Urinary bladder (tissue), 4 donors: Measurements from ENCODE around the gene STUM. TPM values are rescaled to one million over a fixed set of nuclear protein-coding genes. Genes with fewer than 3 reads are reported as not detected.

ENCODE experiments used
- DNase-seq: peaks from one replicate; pipeline ENCODE4 v3.0.0-alpha.2; 2015; ENCODE audit errors: extremely low spot score
- H3K27ac ChIP-seq: one replicate; pipeline ENCODE4 v1.5.1; 2013; ENCODE audit warnings: low read depth, mild to moderate bottlenecking, moderate library complexity
- H3K36me3 ChIP-seq: one replicate; pipeline ENCODE4 v1.6.1; 2013; ENCODE audit warnings: mild to moderate bottlenecking, moderate library complexity; ENCODE audit not compliant: insufficient read depth
- H3K4me1 ChIP-seq: one replicate; pipeline ENCODE4 v1.6.1; 2013; ENCODE audit warnings: mild to moderate bottlenecking, moderate library complexity; ENCODE audit not compliant: insufficient read depth
- H3K4me3 ChIP-seq: one replicate; pipeline ENCODE4 v1.5.1; 2013; ENCODE audit warnings: low read depth, low read length
- WGBS: extraction: QIAGEN DNeasy Blood & Tissue Kit; methylation state at CpG from one replicate; pipeline ENCODE4 v1.1.7; 2013; 5-methylcytosine and 5-hydroxymethylcytosine counted together
- polyA plus RNA-seq: library from polyadenylated mRNA; stranded (reverse); fragments of 200-250 nt; gene quantifications from one replicate; pipeline ENCODE4 v1.2.3, GENCODE V29; 2013
- total RNA-seq: library from RNA; depleted of rRNA; stranded (reverse); fragments of >200 nt; gene quantifications from one replicate; pipeline ENCODE4 v1.2.3, GENCODE V29; 2014
- donor health status: healthy with polysubstance abuse.
- donor health status: healthy.

The STUM gene
- total and polyA plus RNA-seq, 2 donors, result 2.5 to 18.8 TPM

DNA sequence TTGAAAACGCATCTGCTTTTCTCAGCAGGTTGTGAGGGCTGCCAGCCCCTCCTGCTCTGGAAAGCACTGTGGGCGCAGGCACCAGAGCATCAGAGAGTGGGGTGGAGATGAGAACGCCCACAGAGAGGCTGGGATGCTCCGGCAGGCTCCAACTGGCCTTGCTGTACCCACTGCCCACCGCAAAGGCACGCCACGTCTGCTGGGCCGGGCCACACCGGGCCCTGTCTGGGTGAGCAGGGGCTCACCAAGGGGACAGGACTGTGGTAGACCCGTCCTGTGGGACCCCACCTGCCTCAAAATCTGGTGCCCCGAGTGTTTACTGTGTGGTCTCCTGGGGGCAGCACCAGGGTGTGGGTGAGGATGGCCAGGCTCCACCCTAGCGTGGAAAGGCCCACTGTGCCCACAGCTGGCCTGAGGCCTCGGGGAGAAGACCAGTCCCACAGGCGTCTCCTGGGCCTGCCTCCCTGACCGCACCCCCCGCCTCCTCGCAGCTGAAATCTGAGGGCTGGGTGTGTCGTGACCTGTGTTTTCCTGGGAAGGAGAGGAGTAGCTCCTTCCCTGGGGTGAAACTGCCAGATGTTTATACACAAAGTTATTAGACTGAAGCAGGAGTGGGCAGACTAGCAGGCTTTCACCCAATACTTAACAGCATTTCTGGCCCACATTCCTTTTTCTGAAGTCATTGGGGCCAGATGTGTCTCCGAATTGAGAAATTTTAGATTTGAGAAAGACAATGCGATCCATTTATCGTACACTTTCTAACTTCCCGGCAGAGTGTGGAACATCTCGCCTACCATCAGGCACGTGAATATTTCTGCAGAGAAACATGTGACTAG is 53.8 kb downstream of the STUM start:
- H3K4me3 ChIP-seq, result no peak overlapping the region
- H3K36me3 ChIP-seq, result no peaks in the 10 kb centered on the region
- no peak overlapping the region for H3K27ac ChIP-seq
- 66% methylated on average over 24 of the region's 24 CpGs for WGBS
- no peaks in the 10 kb centered on the region for H3K4me1 ChIP-seq
- DNase-seq, result no peak

DNA sequence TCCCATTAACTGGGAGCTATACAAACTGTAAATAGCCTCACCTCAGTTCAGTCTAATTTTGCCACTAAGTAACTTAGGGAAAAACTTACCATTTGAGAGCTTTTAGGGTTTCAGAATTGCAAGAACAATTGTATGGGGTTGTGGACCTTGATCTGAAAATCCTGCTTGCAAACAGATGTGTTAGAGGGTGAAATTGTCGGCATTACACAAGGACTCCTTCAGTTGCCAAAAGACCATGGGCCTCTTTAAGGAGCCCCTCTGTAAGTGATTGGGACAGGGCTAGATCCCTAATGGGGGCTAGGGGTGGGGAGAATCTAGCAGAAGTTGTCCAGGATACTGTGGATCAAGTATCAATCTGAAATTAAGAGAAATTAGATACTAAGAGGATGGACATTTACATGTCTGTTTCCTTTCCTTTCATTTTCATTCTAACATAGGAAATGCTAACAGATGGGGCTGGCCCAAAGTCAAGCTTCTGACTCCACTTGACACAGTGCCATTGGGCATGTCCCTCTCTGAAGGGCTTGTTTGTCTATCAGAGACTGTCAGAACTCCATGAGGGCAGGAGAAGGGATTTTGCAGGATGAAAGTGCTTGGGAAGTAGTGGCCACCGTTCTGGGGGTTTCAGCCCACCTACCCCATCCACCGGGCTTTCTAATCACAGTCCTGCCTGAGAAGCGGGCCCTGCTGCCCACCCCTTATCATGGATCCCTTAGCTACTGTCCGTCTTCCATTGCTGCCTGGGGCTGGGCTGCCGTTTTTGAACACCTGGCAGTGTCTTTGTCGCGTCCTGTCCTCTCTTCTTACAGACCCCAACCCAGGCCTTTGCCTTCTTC is 54.7 kb downstream of the STUM start:
- no peak for DNase-seq
- Histone ChIP-seq H3K4me1 (no peaks in the 10 kb centered on the region), H3K36me3 (no peaks in the 10 kb centered on the region), H3K27ac (no peak overlapping the region), H3K4me3 (no peak overlapping the region)
- WGBS, result 75% methylated on average over 8 of the region's 8 CpGs

DNA sequence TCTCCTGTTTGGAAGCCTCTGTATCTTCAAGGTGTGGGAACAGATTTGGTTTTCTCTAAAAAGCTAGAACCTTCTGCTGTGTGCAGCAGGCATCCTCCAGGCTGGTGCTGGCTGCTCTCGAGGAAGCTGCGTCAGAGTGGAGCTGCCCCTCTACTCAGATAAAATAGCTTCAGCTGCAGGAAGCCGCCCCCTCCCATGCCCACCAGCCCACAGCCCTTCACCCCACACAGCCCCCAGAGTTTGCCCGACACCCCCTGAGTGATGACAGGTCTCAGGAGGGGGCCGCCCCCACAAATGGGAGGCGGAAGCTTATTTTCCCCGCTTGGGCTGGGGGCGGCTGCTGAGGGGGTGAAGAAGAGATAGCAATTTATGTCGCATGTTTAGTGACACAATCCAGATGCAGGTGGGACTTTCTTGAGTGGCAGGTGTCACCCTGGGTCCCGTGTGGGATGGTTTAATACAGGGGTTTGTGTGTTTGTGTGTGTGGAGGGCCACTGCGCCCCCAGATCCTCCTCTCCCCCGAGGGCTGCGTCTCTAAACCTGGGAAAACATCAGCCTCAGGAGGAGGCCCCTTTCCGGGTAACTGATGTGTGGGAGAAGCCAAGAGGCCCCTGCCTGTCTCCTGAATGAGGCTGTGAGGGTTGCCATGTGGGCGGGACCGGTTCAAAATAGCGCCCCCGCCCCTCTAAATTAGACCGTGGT is 55.4 kb downstream of the STUM start:
- H3K36me3 ChIP-seq, result no peaks in the 10 kb centered on the region
- 63% methylated on average over 19 of the region's 19 CpGs for WGBS
- H3K4me1 ChIP-seq, result no peaks in the 10 kb centered on the region
- no peak overlapping the region for H3K4me3 ChIP-seq
- H3K27ac ChIP-seq, result no peak overlapping the region
- DNase-seq, result no peak

DNA sequence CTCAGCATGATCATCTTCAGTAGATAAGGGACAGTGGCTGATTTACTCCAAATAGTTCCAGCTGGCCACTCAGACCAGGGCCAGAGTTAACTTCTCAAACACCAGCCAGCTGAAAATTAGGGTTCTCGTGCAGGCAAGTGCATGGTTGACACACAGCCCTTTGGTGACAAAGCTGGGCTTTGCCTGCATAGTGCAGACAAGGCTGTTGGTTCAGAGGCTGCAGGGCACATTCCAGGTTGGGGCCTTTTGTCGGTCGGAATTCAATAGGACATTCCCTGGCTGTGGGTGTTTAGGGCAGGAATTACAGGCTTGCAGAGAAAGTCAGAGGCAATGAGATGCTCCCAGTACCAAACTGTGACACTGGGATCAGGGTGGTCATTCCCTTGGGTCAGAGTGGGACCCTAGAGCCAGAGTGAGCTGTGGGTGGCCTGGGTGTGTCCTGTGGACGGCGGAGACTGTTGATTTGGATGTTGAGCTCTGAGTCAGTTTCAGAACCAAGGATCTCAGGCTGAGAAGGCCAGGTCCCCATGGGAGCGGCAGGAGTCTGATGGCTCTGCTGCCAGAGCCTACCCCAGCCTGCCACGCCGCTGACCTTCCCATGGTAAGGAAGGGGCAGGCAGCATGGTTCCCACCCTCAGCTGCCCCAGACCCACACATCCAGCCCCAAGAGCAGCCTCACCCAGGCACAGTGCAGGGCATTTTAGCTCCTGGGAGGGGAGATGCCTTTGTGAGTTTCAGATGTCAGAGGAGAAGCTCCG is 56.2 kb downstream of the STUM start:
- H3K27ac ChIP-seq, result no peak overlapping the region
- H3K4me1 ChIP-seq, result no peaks in the 10 kb centered on the region
- H3K4me3 ChIP-seq, result no peak overlapping the region
- H3K36me3 ChIP-seq, result no peaks in the 10 kb centered on the region
- 66% methylated on average over 9 of the region's 9 CpGs for WGBS
- DNase-seq, result no peak

DNA sequence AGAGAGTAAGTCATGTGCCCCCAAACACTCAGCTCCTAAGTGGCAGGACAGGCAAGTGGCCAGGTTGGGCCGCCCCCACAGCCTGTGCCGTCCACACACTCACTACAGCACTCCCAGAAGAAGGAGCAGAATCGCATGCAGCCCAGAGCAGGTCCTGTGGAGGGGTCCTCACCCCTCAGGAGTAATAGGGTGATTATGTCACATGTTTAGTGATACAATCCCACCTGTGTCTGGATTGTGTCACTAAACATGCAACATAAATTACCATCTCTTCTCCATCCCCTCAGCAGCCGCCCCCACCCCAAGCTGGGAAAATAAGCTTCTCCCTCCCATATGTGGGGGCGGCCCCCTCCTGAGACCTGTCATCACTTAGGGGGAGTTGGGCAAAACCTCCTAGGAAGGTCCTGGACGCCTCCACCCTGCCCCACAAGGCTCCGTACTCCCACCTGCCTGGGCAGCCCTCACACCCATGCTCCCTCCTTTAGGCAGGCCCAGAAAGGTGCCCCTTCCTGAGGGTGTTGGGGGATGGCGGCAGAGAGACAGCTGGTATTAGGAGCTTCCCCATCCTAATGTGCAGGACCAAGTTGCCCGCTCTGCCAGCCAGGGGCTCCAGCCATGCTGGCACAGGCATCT is 56.9 kb downstream of the STUM start:
- Histone ChIP-seq H3K36me3 (no peaks in the 10 kb centered on the region), H3K4me3 (no peak overlapping the region), H3K27ac (no peak overlapping the region), H3K4me1 (no peaks in the 10 kb centered on the region)
- no peak for DNase-seq
- WGBS, result 90% methylated on average over 9 of the region's 9 CpGs

DNA sequence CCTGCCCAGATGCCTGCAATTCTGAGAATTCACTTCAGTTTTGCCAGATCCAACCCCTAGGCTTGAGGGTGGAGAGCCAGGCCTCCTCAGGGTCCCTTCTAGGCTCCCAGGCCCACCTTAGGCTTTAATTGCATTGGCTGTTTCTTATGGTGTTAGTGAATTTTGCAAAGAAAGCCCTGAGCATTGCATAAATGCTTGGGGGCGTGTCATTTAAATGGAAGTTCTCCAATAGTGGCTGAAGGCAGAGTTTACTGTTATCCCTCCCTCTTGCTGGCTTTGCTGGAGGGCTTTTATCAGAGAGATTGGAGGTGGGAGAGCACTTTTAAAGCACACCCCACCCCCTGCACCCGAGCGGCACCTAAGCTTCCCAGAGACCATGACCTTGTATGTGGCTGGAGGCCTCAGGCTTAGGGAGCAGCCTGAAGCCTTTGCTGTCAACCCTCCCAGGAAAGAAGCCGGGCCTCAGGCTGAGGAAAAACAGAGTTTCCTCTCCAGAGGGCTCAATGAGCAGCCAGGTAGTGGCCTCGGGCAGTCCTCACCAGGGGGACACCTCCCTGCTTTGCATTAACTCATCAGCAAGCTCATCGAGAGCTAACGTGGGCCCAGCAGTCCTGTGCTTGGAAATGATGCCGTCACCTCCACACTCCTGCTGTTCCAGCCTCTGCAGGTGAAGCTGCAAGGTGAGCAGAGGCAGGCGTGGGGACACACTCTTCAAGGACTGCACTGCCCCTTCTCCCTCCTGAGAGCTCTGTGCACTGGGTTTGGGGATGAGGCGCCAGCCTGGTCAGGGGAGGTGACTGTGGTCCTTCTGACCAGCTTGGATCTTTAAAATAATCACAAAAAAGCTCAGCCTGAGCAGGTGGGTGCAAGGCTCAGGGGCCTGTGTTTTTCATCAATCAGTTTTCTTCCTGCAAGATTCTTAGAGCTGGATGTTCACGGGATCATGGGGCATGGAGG is 58.0 kb downstream of the STUM start:
- Histone ChIP-seq H3K36me3 (no peaks in the 10 kb centered on the region), H3K4me3 (no peak overlapping the region), H3K27ac (no peak overlapping the region), H3K4me1 (no peaks in the 10 kb centered on the region)
- no peak for DNase-seq
- 70% methylated on average over 11 of the region's 11 CpGs for WGBS

DNA sequence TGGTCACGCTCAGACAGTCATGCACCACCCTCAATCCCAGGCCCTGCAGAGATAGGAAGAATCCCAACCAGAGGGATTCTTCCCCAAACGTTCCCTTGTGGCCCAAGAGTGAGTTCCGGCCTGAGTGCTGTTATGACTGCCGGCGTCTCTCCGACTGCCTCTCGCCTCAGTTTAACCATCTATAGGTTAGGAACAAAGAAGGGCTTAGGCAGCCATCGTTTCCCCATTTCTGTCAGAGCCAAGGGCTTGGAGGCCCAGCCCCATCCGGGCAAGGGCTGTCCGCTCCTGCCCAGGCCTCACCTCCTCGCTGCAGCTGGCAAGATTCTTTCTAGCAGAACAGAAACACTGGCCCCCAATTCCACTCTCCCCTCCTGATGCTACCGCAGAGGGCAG is 58.7 kb downstream of the STUM start:
- no peaks in the 10 kb centered on the region for H3K36me3 ChIP-seq
- WGBS, result 92% methylated on average over 12 of the region's 12 CpGs
- no peak overlapping the region for H3K4me3 ChIP-seq
- no peak for DNase-seq
- H3K4me1 ChIP-seq, result no peaks in the 10 kb centered on the region
- H3K27ac ChIP-seq, result no peak overlapping the region

DNA sequence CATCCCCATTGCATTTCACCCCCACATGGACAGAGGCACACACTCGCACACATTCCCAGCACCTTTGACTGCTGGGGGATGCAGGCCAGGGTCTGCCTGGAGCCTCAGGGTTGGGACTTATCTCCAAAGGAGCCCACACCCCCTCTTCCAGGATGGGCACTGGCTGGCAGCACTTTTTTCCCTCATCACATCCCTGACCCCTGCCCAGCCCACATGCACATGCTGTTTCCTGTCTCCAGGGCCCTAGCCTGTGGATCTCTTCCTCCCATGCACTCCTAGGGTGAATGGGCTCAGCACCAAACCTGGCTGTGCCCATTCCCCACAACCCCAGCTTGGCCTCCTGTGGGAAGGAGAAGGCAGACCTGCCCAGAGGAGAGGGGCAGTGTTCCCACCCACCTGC is 59.3 kb downstream of the STUM start:
- Histone ChIP-seq H3K27ac (no peak overlapping the region), H3K36me3 (no peaks in the 10 kb centered on the region), H3K4me1 (no peaks in the 10 kb centered on the region), H3K4me3 (no peak overlapping the region)
- WGBS, result 96% methylated on average over 1 of the region's 1 CpG
- no peak for DNase-seq

DNA sequence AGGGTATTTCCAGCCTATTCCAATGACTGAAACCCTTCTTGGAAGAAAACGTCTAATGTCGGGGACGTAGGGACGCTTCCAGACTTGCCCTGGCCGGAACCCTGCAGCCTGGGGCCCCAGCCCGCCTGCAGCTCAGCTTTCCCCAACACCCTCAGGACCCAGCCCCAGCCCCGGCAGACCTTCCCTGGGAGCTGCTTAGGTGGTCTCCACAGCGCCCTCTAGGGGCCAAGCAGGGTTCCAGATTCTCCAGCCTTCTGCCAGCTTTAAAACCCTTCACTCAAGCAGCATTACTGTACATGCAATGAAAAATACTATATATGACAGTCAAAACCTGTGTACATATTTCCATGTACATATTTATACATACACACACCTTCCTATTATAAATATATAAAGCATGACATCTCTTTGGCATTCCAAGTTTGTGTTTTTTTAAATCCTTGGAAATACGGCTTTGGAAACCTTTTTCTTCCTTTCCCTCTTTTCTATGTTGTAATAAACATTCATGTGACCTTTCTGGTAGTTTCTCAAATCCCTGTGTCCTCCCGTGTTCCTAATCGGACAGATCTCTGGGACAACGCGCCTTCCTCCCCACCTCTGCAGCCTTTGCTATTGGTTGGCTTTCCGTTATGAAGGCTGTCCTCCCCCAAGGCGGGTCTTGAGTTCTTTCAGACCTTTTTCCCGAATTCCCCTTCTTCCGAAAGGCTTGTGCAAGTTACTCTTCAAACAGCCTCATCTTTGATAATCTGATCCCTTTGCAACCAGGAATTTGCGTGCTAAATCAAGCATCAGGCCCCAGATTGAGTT is 60.3 kb downstream of the STUM start:
- Histone ChIP-seq H3K27ac (no peak overlapping the region), H3K4me3 (no peak overlapping the region), H3K36me3 (no peaks in the 10 kb centered on the region), H3K4me1 (no peaks in the 10 kb centered on the region)
- no peak for DNase-seq
- 67% methylated on average over 18 of the region's 18 CpGs for WGBS

DNA sequence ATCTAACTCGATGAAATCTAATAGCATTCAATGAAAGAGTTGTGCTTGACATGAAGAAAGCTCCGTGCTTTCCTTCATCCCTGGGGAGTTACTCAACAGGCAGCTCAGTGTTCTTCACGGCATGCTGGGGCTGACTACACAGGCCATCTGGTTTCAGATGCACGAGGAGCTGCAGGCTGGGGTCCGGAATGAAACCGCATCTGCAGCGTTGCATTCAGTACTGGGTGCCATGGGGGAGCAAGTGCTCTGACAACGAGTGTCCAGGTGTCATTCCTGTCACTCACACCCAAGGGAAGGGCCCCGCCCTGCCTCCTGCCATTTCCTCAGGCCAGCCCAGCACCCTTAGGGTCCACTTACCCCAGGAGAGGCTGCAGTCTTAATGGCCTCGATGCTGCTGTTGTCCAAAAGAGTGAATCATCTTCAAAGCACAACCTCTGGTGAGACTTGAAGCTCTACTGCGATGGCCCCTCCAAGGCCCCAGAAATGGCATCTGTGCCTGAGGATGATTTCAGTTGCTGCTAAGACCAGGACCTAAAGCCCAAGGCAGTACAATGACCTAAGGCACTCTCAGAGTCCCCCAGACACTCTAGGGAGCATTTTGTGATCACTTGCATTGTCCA is 61.4 kb downstream of the STUM start:
- WGBS, result 82% methylated on average over 11 of the region's 11 CpGs
- no peaks in the 10 kb centered on the region for H3K4me1 ChIP-seq
- H3K27ac ChIP-seq, result no peak overlapping the region
- no peaks in the 10 kb centered on the region for H3K36me3 ChIP-seq
- no peak overlapping the region for H3K4me3 ChIP-seq
- no peak for DNase-seq

DNA sequence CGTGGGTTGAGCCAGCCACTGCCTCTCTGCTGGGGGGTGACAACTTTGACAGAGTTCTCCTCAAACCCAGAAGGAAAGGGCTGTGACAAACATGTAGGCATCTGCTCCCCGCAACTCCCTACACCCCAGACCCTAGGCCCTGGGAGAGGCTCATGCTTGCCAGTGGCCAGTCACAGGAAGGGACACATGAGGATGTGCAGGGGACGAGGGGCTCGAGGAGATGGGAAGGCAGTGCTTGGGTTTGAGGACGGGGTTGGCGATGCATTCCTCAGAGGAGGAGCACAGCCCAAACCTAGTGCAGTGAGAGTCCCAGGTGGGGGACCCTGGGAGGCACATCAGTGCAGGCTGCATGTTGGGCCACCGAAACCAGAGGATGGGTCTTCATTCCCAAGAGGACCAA is 62.1 kb downstream of the STUM start:
- Histone ChIP-seq H3K36me3 (no peaks in the 10 kb centered on the region), H3K4me3 (no peak overlapping the region), H3K27ac (no peak overlapping the region), H3K4me1 (no peaks in the 10 kb centered on the region)
- 93% methylated on average over 7 of the region's 7 CpGs for WGBS
- DNase-seq, result no peak
